LHCN-M2 (cell line): ENCODE measurements around the gene ADAMTS2. TPM values are rescaled to one million over a fixed set of nuclear protein-coding genes. Genes with fewer than 3 reads are reported as not detected.
A peak's percentile ranks its signal among the peaks of the same experiment; 100 is the strongest.

Source experiments
- DNase-seq: peaks from one replicate; pipeline ENCODE4 v3.0.0-alpha.2; 2012; ENCODE audit warnings: low read depth
- total RNA-seq: library from RNA; depleted of rRNA; stranded (reverse); fragments of >200 nt; gene quantifications from 2 replicates; pipeline ENCODE4 v1.2.3, GENCODE V29; 2014

The ADAMTS2 gene
- total RNA-seq, 1 experiment from 2014 or later: 24.1 TPM

GRCh38 chr5:179256328-179257175 is 88.7 kb downstream of the ADAMTS2 start:
- no peak for DNase-seq

- no peak for DNase-seq
These were observed 89.5 kb downstream of the ADAMTS2 start for GRCh38 chr5:179255527-179256327.

- DNase-seq: no peak
These were observed 90.5 kb downstream of the ADAMTS2 start for GRCh38 chr5:179254638-179255271.

- DNase-seq: no peak
These were observed 91.5 kb downstream of the ADAMTS2 start for GRCh38 chr5:179253730-179254129.

- DNase-seq: no peak
These were observed 93.8 kb downstream of the ADAMTS2 start for GRCh38 chr5:179251276-179251969.

GRCh38 chr5:179250561-179251225 is 94.6 kb downstream of the ADAMTS2 start:
- DNase-seq: no peak

GRCh38 chr5:179246227-179246626 is 99.0 kb downstream of the ADAMTS2 start:
- no peak for DNase-seq

- DNase-seq: no peak
These were observed 100.2 kb downstream of the ADAMTS2 start for GRCh38 chr5:179245031-179245430.

- peak; percentile 20 for DNase-seq
These were observed 101.2 kb downstream of the ADAMTS2 start for GRCh38 chr5:179244044-179244443.

- peak; percentile 98 for DNase-seq
These were observed 101.9 kb downstream of the ADAMTS2 start for GRCh38 chr5:179243333-179243732.

- DNase-seq: no peak
These were observed 102.6 kb downstream of the ADAMTS2 start for GRCh38 chr5:179242676-179243075.

GRCh38 chr5:179241764-179242370 is 103.4 kb downstream of the ADAMTS2 start:
- DNase-seq: no peak

GRCh38 chr5:179241175-179241574 is 104.1 kb downstream of the ADAMTS2 start:
- no peak for DNase-seq

- DNase-seq: no peak
These were observed 104.7 kb downstream of the ADAMTS2 start for GRCh38 chr5:179240561-179240960.

GRCh38 chr5:179239256-179240135 is 105.8 kb downstream of the ADAMTS2 start:
- no peak for DNase-seq

- no peak for DNase-seq
These were observed 106.7 kb downstream of the ADAMTS2 start for GRCh38 chr5:179238628-179238970.

GRCh38 chr5:179237770-179238627 is 107.3 kb downstream of the ADAMTS2 start:
- no peak for DNase-seq
